WI38 (cell line): ENCODE measurements around the gene PLB1.

Experiments
- H3K4me3 ChIP-seq: 2 replicates; pipeline ENCODE4 v1.5.1; 2011; ENCODE audit warnings: low read depth, mild to moderate bottlenecking, control low read depth, low read length
- CTCF ChIP-seq: IDR thresholded peaks from 2 replicates; pipeline ENCODE4 v1.5.1; 2012; ENCODE audit warnings: low read depth, mild to moderate bottlenecking, control low read depth, low read length

The PLB1 gene

GRCh38 chr2:28631514-28632206 is 135.8 kb downstream of the PLB1 start:
- no peak for TF ChIP-seq CTCF
- H3K4me3 ChIP-seq, result no peak overlapping the region

- no peak for TF ChIP-seq CTCF
These were observed 136.9 kb downstream of the PLB1 start for GRCh38 chr2:28632791-28633190.

GRCh38 chr2:28633204-28633603 is 137.3 kb downstream of the PLB1 start:
- TF ChIP-seq CTCF, result no peak
- H3K4me3 ChIP-seq, result no peak overlapping the region

More at GRCh38 chr2:28632791-28633190, 136.9 kb downstream of the PLB1 start:
- H3K4me3 ChIP-seq, result no peak overlapping the region

GRCh38 chr2:28633746-28634145 is 137.9 kb downstream of the PLB1 start:
- TF ChIP-seq CTCF, result no peak
- H3K4me3 ChIP-seq, result no peak overlapping the region

DNA sequence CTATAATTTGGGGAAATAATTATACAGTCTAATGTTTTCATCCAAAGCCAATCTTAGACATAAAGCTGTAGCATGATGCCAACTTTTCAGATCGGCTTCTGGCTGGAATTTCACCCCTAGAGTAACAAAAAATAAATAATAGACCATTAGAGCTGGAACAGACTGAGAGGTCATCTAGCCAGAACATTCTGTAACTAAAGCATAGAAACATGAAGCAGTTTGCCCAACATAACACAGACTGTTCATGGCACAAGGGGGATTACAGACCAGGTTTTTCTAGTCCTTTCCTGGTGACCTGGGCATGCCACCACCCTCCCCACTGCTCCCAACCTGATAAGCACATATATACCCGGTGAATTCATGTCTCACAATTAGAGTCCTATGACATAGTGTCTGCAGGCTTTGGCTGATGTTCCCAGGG is 139.3 kb downstream of the PLB1 start:
- no peak for TF ChIP-seq CTCF
- no peak overlapping the region for H3K4me3 ChIP-seq

DNA sequence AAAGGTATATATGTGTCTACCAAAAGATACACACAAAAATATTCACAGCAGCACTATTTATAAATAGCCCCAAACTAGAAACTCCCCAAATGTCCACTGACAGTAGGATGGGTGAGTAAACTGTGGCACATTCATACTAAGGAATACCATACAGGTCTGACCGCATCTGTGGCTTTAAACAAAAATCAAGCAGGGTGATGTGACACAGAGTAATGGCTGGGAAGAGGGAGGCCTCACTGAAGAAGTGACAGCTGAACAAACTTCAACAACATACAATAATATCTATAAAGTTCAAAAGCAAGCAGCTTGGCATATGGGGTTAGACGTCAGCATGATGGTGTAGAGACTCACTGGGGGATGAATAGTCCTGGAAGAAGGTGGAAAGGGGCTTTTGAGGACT is 140.6 kb downstream of the PLB1 start:
- no peak for TF ChIP-seq CTCF
- H3K4me3 ChIP-seq, result no peak overlapping the region

GRCh38 chr2:28637066-28638047 is 141.5 kb downstream of the PLB1 start:
- TF ChIP-seq CTCF, result no peak
- H3K4me3 ChIP-seq, result no peak overlapping the region
